Measurements from ENCODE around the gene GALNT18. TPM values are rescaled to one million over a fixed set of nuclear protein-coding genes. Genes with fewer than 3 reads are reported as not detected.

Gene GALNT18
- total RNA-seq, 2 experiments from 2014 or later, result not detected

DNA sequence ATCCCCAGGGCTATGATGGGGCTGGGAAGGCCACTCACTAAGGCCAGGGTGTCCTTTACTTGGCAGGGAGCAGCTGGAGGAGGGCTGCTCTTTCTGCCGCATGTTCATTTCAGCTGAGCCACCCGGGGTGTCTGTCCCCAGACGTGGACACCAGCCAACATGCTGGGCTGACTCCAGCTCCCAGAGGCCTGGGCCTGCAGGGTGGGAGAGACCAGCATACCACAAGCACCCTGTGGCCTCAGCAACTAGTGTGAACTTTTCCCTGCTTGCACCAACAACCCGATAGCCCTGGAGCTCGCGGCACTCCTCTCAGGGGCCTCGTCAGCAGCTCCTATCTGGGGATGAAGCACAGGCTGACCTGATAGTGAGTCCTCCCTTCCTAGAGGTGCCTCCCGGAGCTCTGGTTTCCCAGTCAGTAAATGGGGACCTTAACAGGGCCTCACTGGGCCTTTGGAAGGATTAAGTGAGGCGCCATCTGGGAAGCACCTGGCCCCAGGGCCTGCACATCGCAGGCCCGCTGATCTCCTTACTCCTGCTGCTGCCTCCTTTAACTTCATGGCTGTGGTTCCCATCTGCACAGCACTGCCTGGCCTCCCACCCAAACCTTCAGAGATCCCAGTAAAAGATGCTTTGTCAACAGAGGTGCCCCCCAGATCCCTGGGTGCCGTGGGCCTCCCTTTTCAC is 83.4 kb downstream of the GALNT18 start:
- Histone ChIP-seq H2AFZ (ENCODE audit: low read length) (no peak overlapping the region), H3K4me2 (ENCODE audit: low read length) (no peak overlapping the region), H3K79me2 (ENCODE audit: insufficient read depth, low read depth, low read length) (no peaks in the 10 kb centered on the region), H3K4me3 (ENCODE audit: low read depth, low read length, poor library complexity, severe bottlenecking) (no peak overlapping the region), H4K20me1 (ENCODE audit: insufficient read depth, low read length) (no peaks in the 10 kb centered on the region), H3K27ac (ENCODE audit: low read depth, low read length, poor library complexity, severe bottlenecking) (no peak overlapping the region), H3K9me3 (ENCODE audit: low read length) (no peaks in the 10 kb centered on the region), H3K36me3 (ENCODE audit: insufficient read depth, low read length) (no peaks in the 10 kb centered on the region), H3K9me2 (ENCODE audit: insufficient read depth, low read length) (no peaks in the 10 kb centered on the region), H3K4me1 (ENCODE audit: insufficient read depth, low read length, poor library complexity, severe bottlenecking) (no peaks in the 10 kb centered on the region)
- no TSS peak for BruUV-seq (replicated peaks)
- CTCF ChIA-PET (ENCODE audit: unreplicated experiment), result interaction anchor here (0.9 kb wide), 1 partner anchor 11 kb away, joined by 3 read pairs; no protein-coding TSS in a partner anchor
- intact Hi-C loops (cut with micrococcal nuclease; ENCODE audit: unreplicated experiment), result no loop called here
- no peak for TF ChIP-seq EZH2phosphoT487 (IDR thresholded peaks at IDR 0.05; ENCODE audit: borderline replicate concordance, low read depth, low read length)
- TF ChIP-seq, protein P1, sequence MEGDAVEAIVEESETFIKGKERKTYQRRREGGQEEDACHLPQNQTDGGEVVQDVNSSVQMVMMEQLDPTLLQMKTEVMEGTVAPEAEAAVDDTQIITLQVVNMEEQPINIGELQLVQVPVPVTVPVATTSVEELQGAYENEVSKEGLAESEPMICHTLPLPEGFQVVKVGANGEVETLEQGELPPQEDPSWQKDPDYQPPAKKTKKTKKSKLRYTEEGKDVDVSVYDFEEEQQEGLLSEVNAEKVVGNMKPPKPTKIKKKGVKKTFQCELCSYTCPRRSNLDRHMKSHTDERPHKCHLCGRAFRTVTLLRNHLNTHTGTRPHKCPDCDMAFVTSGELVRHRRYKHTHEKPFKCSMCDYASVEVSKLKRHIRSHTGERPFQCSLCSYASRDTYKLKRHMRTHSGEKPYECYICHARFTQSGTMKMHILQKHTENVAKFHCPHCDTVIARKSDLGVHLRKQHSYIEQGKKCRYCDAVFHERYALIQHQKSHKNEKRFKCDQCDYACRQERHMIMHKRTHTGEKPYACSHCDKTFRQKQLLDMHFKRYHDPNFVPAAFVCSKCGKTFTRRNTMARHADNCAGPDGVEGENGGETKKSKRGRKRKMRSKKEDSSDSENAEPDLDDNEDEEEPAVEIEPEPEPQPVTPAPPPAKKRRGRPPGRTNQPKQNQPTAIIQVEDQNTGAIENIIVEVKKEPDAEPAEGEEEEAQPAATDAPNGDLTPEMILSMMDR (conservative IDR thresholded peaks at IDR 0.05; ENCODE audit: low read length), result no peak
- POLR2A ChIA-PET, result interaction anchor here (0.5 kb wide), 1 partner anchor 112 kb away, joined by 4 read pairs; no protein-coding TSS in a partner anchor
- DNase-seq (ENCODE audit: low spot score), result no peak

DNA sequence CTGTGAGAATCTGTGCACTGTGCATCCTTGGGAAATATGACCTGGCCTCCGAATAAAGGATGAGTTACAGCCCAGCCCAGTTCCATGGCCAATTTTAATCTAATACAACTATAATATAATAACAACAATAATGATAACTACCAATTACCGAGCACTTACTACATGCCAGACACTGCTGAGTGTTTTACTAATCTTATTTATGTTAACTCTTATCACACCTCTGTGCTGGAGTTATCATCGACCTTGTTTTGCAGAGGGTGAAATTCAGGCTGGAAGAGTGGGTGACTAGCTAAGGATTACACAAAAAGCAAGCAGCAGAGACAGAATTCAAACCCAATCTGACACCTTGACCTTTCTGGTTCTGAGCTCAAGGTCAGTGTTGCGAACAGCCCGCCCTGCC is 83.9 kb downstream of the GALNT18 start:
- Histone ChIP-seq H3K9me2 (ENCODE audit: insufficient read depth, low read length) (no peaks in the 10 kb centered on the region), H3K4me1 (ENCODE audit: insufficient read depth, low read length, poor library complexity, severe bottlenecking) (no peaks in the 10 kb centered on the region), H3K79me2 (ENCODE audit: insufficient read depth, low read depth, low read length) (no peaks in the 10 kb centered on the region), H4K20me1 (ENCODE audit: insufficient read depth, low read length) (no peaks in the 10 kb centered on the region), H3K27ac (ENCODE audit: low read depth, low read length, poor library complexity, severe bottlenecking) (no peak overlapping the region), H3K36me3 (ENCODE audit: insufficient read depth, low read length) (no peaks in the 10 kb centered on the region), H2AFZ (ENCODE audit: low read length) (no peak overlapping the region), H3K4me2 (ENCODE audit: low read length) (no peak overlapping the region), H3K9me3 (ENCODE audit: low read length) (no peaks in the 10 kb centered on the region), H3K4me3 (ENCODE audit: low read depth, low read length, poor library complexity, severe bottlenecking) (no peak overlapping the region)
- CTCF ChIA-PET (ENCODE audit: unreplicated experiment), result interaction anchor here (0.9 kb wide), 1 partner anchor 12 kb away, joined by 3 read pairs; no protein-coding TSS in a partner anchor
- POLR2A ChIA-PET, result interaction anchor here (0.5 kb wide), 1 partner anchor 112 kb away, joined by 4 read pairs; no protein-coding TSS in a partner anchor
- BruUV-seq (replicated peaks), result no TSS peak
- TF ChIP-seq EZH2phosphoT487 (IDR thresholded peaks at IDR 0.05; ENCODE audit: borderline replicate concordance, low read depth, low read length), result no peak
- TF ChIP-seq, protein P1 (conservative IDR thresholded peaks at IDR 0.05; ENCODE audit: low read length), result no peak
- no peak for DNase-seq (ENCODE audit: low spot score)
- intact Hi-C loops (cut with micrococcal nuclease; ENCODE audit: unreplicated experiment), result no loop called here

DNA sequence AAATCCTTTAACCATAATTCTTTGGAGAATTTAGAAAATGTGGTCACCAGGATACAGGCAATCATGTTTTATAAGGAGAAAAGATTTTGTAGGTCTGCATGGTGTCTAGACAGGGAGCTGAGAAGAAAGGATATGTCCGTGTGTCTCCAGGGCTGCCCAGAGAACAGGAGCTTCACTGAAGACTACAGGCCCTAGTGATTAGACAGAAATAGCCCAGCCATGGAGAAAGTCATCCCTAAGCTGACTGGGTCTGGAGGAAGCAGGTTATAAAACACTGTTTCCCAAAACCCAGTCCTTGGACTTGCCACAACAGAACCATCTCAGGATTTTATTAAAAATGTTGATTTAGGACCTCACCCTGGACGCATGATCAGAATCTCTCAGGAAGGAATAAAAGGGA is 84.4 kb downstream of the GALNT18 start:
- Histone ChIP-seq H2AFZ (ENCODE audit: low read length) (no peak overlapping the region), H3K4me2 (ENCODE audit: low read length) (no peak overlapping the region), H4K20me1 (ENCODE audit: insufficient read depth, low read length) (no peaks in the 10 kb centered on the region), H3K4me1 (ENCODE audit: insufficient read depth, low read length, poor library complexity, severe bottlenecking) (no peaks in the 10 kb centered on the region), H3K27ac (ENCODE audit: low read depth, low read length, poor library complexity, severe bottlenecking) (no peak overlapping the region), H3K9me2 (ENCODE audit: insufficient read depth, low read length) (no peaks in the 10 kb centered on the region), H3K4me3 (ENCODE audit: low read depth, low read length, poor library complexity, severe bottlenecking) (no peak overlapping the region), H3K36me3 (ENCODE audit: insufficient read depth, low read length) (no peaks in the 10 kb centered on the region), H3K79me2 (ENCODE audit: insufficient read depth, low read depth, low read length) (no peaks in the 10 kb centered on the region), H3K9me3 (ENCODE audit: low read length) (no peaks in the 10 kb centered on the region)
- no peak for DNase-seq (ENCODE audit: low spot score)
- TF ChIP-seq EZH2phosphoT487 (IDR thresholded peaks at IDR 0.05; ENCODE audit: borderline replicate concordance, low read depth, low read length), result no peak
- TF ChIP-seq, protein P1 (conservative IDR thresholded peaks at IDR 0.05; ENCODE audit: low read length), result no peak
- ChIA-PET POLR2A (no interaction called here), CTCF (ENCODE audit: unreplicated experiment) (interaction anchor here (0.9 kb wide), 1 partner anchor 12 kb away, joined by 3 read pairs; no protein-coding TSS in a partner anchor)
- intact Hi-C loops (cut with micrococcal nuclease; ENCODE audit: unreplicated experiment), result no loop called here
- no TSS peak for BruUV-seq (replicated peaks)

Data from OCI-LY7 (cell line).